Cardiac fibroblast (primary cell): ENCODE measurements around the gene PRKAR2A.

Source experiments
- DNase-seq, 2 donors: peaks; one replicate each; pipeline versions ENCODE4 v3.0.0 to v3.0.0-alpha.2; 2010; ENCODE audit warnings: low read depth in 2 of 2
- H3K4me3 ChIP-seq, 2 donors: replicated peaks in 1 of 2; 1 replicate in 1 of 2; 2 replicates in 1 of 2; pipeline ENCODE4 v1.5.1; 2011; ENCODE audit warnings: low read depth in 2 of 2, low read length in 2 of 2, mild to moderate bottlenecking in 2 of 2, moderate library complexity in 1 of 2
- TF ChIP-seq, protein P1 (sequence below): IDR thresholded peaks from one replicate; pipeline ENCODE4 v1.5.1; 2011; ENCODE audit warnings: low read depth, mild to moderate bottlenecking, low read length, inconsistent platforms

Gene PRKAR2A

GRCh38 chr3:48708481-48708889 lies 139.2 kb downstream of the PRKAR2A start:
- no peak overlapping the region for H3K4me3 ChIP-seq
- peak; percentile 21 to 66 for DNase-seq
- TF ChIP-seq, protein P1, sequence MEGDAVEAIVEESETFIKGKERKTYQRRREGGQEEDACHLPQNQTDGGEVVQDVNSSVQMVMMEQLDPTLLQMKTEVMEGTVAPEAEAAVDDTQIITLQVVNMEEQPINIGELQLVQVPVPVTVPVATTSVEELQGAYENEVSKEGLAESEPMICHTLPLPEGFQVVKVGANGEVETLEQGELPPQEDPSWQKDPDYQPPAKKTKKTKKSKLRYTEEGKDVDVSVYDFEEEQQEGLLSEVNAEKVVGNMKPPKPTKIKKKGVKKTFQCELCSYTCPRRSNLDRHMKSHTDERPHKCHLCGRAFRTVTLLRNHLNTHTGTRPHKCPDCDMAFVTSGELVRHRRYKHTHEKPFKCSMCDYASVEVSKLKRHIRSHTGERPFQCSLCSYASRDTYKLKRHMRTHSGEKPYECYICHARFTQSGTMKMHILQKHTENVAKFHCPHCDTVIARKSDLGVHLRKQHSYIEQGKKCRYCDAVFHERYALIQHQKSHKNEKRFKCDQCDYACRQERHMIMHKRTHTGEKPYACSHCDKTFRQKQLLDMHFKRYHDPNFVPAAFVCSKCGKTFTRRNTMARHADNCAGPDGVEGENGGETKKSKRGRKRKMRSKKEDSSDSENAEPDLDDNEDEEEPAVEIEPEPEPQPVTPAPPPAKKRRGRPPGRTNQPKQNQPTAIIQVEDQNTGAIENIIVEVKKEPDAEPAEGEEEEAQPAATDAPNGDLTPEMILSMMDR: no peak

GRCh38 chr3:48707157-48707556 lies 140.5 kb downstream of the PRKAR2A start:
- DNase-seq: no peak
- H3K4me3 ChIP-seq: no peak overlapping the region
- TF ChIP-seq, protein P1: no peak

- DNase-seq: no peak
- TF ChIP-seq, protein P1: no peak
- H3K4me3 ChIP-seq: no peak overlapping the region
These were observed 145.3 kb downstream of the PRKAR2A start for GRCh38 chr3:48702320-48702920.

GRCh38 chr3:48700731-48701405 lies 146.8 kb downstream of the PRKAR2A start:
- H3K4me3 ChIP-seq: no peak overlapping the region
- no peak for DNase-seq
- TF ChIP-seq, protein P1: no peak

DNA sequence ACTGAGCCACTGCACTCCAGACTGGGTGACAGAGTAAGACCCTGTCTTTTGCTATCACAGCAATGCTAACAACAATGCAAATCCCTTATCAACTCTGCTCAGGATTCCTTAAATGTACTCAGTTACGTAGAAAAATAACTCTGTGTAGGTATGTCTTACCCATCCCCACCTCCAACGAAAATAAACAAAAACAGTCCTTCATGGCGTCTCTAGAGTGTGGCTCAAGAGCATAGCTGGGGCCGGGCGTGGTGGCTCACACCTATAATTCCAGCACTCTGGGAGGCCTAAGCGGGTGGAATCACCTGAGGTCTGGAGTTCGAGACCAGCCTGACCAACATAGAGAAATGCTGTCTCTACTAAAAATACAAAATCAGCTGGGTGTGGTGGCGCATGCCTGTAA lies 148.8 kb downstream of the PRKAR2A start:
- no peak for DNase-seq
- no peak overlapping the region for H3K4me3 ChIP-seq
- TF ChIP-seq, protein P1: no peak

GRCh38 chr3:48697952-48698351 lies 149.7 kb downstream of the PRKAR2A start:
- peak in 1 of 2 donors; percentile 14 for DNase-seq
- no peak overlapping the region for H3K4me3 ChIP-seq
- TF ChIP-seq, protein P1: no peak

- TF ChIP-seq, protein P1: no peak
- DNase-seq: no peak
- no peak overlapping the region for H3K4me3 ChIP-seq
These were observed 151.1 kb downstream of the PRKAR2A start for GRCh38 chr3:48696601-48697000.
